ENCODE data around the gene ANKRD11.

ANKRD11 gene

DNA sequence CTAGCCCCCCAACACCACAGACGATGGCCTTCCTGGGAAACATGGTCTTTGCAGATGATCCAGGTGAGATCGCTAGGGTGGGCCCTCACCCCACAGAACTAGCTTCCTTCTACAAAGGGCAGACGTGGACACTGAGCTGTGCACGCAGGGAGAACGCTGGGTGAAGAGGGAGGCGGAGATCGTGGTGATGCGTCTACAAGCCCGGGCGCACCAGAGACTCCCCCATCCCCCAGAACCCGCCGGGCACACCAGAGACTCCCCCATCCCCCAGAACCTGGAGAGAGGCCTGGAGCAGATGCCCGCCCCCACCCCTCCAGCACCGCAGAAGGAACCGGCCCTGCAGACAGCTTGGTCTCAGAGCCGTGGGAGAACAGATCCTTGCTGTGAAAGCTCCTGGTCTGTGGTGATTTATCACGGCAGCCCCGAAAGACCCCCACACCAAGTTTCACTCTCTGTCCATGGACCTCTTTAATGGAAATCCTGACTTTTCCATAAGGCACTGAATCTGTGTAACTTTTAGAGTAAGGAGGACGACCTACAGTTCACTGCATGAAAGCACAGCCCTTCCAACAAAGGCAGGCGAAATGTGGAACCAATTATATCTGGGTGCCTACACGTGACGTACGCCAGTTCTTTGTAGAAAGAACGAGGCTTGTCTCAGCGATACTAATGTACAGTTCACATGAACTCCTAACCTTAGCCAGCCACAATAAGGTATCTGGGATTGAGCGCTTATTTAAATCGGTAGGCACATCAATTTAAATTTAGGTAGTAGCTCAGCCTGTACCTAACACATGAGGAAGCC is 88.5 kb downstream of the ANKRD11 start:
- Histone ChIP-seq H3K27me3 (ENCODE audit: insufficient read depth, insufficient read length) (no peaks in the 10 kb centered on the region), H3K9ac (ENCODE audit: insufficient read length, low read depth) (no peak overlapping the region), H3K4me3 (ENCODE audit: insufficient read length, low read depth) (no peak overlapping the region), H3K36me3 (ENCODE audit: insufficient read depth, insufficient read length, low read length) (peaks cover 33% of the 10 kb centered on the region), H3K4me1 (ENCODE audit: insufficient read depth, insufficient read length) (peaks cover 34% of the 10 kb centered on the region), H3K9me3 (ENCODE audit: insufficient read depth, low read length) (no peaks in the 10 kb centered on the region)
- no peak for TF ChIP-seq ZNF274 (IDR thresholded peaks at IDR 0.05; ENCODE audit: low read depth, low read length)
- no peak for TF ChIP-seq SUZ12 (IDR thresholded peaks at IDR 0.05; ENCODE audit: extremely low read depth, insufficient read depth, insufficient read length)
- no peak for TF ChIP-seq YY1 (IDR thresholded peaks at IDR 0.05; ENCODE audit: insufficient read depth, insufficient read length)
- DNase-seq (ENCODE audit: low read depth, low spot score), result no peak

- Histone ChIP-seq H3K4me1 (ENCODE audit: insufficient read depth, insufficient read length) (peaks cover 28% of the 10 kb centered on the region), H3K27me3 (ENCODE audit: insufficient read depth, insufficient read length) (no peaks in the 10 kb centered on the region), H3K9ac (ENCODE audit: insufficient read length, low read depth) (no peak overlapping the region), H3K4me3 (ENCODE audit: insufficient read length, low read depth) (no peak overlapping the region), H3K9me3 (ENCODE audit: insufficient read depth, low read length) (no peaks in the 10 kb centered on the region), H3K36me3 (ENCODE audit: insufficient read depth, insufficient read length, low read length) (peaks cover 34% of the 10 kb centered on the region)
- TF ChIP-seq YY1 (IDR thresholded peaks at IDR 0.05; ENCODE audit: insufficient read depth, insufficient read length) (no peak), SUZ12 (IDR thresholded peaks at IDR 0.05; ENCODE audit: extremely low read depth, insufficient read depth, insufficient read length) (no peak), ZNF274 (IDR thresholded peaks at IDR 0.05; ENCODE audit: low read depth, low read length) (no peak)
- DNase-seq (ENCODE audit: low read depth, low spot score), result no peak
Measured at GRCh38 chr16:89401205-89401604, 89.2 kb downstream of the ANKRD11 start.

DNA sequence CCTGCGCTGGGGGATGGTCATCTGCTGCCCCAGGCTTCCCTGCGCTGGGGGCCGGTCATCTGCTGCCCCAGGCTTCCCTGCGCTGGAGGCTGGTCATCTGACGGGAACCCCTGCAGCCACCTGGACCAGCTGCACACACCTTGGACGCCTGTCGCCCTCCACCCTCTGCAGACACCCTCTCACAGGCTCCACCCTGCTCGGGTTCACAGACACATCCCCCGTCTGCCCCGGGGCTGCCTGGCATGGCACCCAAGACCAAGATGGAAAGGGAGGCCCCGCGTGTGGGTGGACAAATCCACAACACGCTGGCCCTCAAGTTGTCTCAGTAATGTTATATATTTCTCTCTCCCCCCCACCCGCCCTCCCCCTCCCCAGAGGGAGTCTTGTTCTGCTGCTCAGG is 89.6 kb downstream of the ANKRD11 start:
- DNase-seq (ENCODE audit: low read depth, low spot score), result no peak
- Histone ChIP-seq H3K9ac (ENCODE audit: insufficient read length, low read depth) (no peak overlapping the region), H3K36me3 (ENCODE audit: insufficient read depth, insufficient read length, low read length) (peaks cover 39% of the 10 kb centered on the region), H3K4me3 (ENCODE audit: insufficient read length, low read depth) (no peak overlapping the region), H3K4me1 (ENCODE audit: insufficient read depth, insufficient read length) (peaks cover 28% of the 10 kb centered on the region), H3K27me3 (ENCODE audit: insufficient read depth, insufficient read length) (no peaks in the 10 kb centered on the region), H3K9me3 (ENCODE audit: insufficient read depth, low read length) (no peaks in the 10 kb centered on the region)
- TF ChIP-seq YY1 (IDR thresholded peaks at IDR 0.05; ENCODE audit: insufficient read depth, insufficient read length) (no peak), SUZ12 (IDR thresholded peaks at IDR 0.05; ENCODE audit: extremely low read depth, insufficient read depth, insufficient read length) (no peak), ZNF274 (IDR thresholded peaks at IDR 0.05; ENCODE audit: low read depth, low read length) (no peak)

DNA sequence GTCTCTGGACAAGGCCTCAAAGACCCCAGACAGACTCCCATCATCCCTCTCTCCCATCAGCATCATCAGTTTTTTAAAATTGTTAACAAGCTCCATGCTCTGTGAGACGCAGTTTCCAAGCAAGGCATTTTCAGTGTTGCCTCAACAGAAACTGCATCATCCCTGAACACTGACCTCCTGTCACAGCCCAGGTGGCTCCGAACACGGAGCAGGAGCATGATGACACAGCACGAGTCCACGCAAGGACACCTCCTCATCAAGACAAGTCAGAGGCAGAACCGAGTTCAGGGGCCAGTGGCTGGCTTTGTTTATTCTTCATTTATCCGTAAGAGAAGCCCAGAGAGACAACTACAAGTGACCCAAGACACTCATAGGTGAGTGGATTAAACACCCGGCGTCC is 91.4 kb downstream of the ANKRD11 start:
- TF ChIP-seq ZNF274 (IDR thresholded peaks at IDR 0.05; ENCODE audit: low read depth, low read length) (no peak), YY1 (IDR thresholded peaks at IDR 0.05; ENCODE audit: insufficient read depth, insufficient read length) (no peak), SUZ12 (IDR thresholded peaks at IDR 0.05; ENCODE audit: extremely low read depth, insufficient read depth, insufficient read length) (no peak)

GRCh38 chr16:89397331-89397861 is 93.0 kb downstream of the ANKRD11 start:
- peaks cover 32% of the 10 kb centered on the region for H3K4me1 ChIP-seq (ENCODE audit: insufficient read depth, insufficient read length)
- no peaks in the 10 kb centered on the region for H3K27me3 ChIP-seq (ENCODE audit: insufficient read depth, insufficient read length)
- no peaks in the 10 kb centered on the region for H3K9me3 ChIP-seq (ENCODE audit: insufficient read depth, low read length)
- TF ChIP-seq SUZ12 (IDR thresholded peaks at IDR 0.05; ENCODE audit: extremely low read depth, insufficient read depth, insufficient read length), result no peak
- no peak for TF ChIP-seq ZNF274 (IDR thresholded peaks at IDR 0.05; ENCODE audit: low read depth, low read length)
- no peak for TF ChIP-seq YY1 (IDR thresholded peaks at IDR 0.05; ENCODE audit: insufficient read depth, insufficient read length)
- DNase-seq (ENCODE audit: low read depth, low spot score), result no peak
- H3K36me3 ChIP-seq (ENCODE audit: insufficient read depth, insufficient read length, low read length), result peaks cover 46% of the 10 kb centered on the region
- no peak overlapping the region for H3K9ac ChIP-seq (ENCODE audit: insufficient read length, low read depth)
- no peak overlapping the region for H3K4me3 ChIP-seq (ENCODE audit: insufficient read length, low read depth)

More for the DNA sequence above, 91.4 kb downstream of the ANKRD11 start:
- no peak overlapping the region for H3K9ac ChIP-seq (ENCODE audit: insufficient read length, low read depth)
- no peak overlapping the region for H3K4me3 ChIP-seq (ENCODE audit: insufficient read length, low read depth)
- H3K27me3 ChIP-seq (ENCODE audit: insufficient read depth, insufficient read length), result no peaks in the 10 kb centered on the region
- H3K9me3 ChIP-seq (ENCODE audit: insufficient read depth, low read length), result no peaks in the 10 kb centered on the region
- peaks cover 36% of the 10 kb centered on the region for H3K4me1 ChIP-seq (ENCODE audit: insufficient read depth, insufficient read length)
- peaks cover 47% of the 10 kb centered on the region for H3K36me3 ChIP-seq (ENCODE audit: insufficient read depth, insufficient read length, low read length)
- no peak for DNase-seq (ENCODE audit: low read depth, low spot score)

- Histone ChIP-seq H3K4me1 (ENCODE audit: insufficient read depth, insufficient read length) (peaks cover 28% of the 10 kb centered on the region), H3K9ac (ENCODE audit: insufficient read length, low read depth) (no peak overlapping the region), H3K36me3 (ENCODE audit: insufficient read depth, insufficient read length, low read length) (peaks cover 50% of the 10 kb centered on the region), H3K9me3 (ENCODE audit: insufficient read depth, low read length) (no peaks in the 10 kb centered on the region), H3K27me3 (ENCODE audit: insufficient read depth, insufficient read length) (no peaks in the 10 kb centered on the region), H3K4me3 (ENCODE audit: insufficient read length, low read depth) (no peak overlapping the region)
- DNase-seq (ENCODE audit: low read depth, low spot score), result no peak
- TF ChIP-seq SUZ12 (IDR thresholded peaks at IDR 0.05; ENCODE audit: extremely low read depth, insufficient read depth, insufficient read length) (no peak), ZNF274 (IDR thresholded peaks at IDR 0.05; ENCODE audit: low read depth, low read length) (no peak), YY1 (IDR thresholded peaks at IDR 0.05; ENCODE audit: insufficient read depth, insufficient read length) (no peak)
Measured at GRCh38 chr16:89396156-89396555, 94.2 kb downstream of the ANKRD11 start.
